ENCODE results near the gene ACACA.
A peak's percentile ranks its signal among the peaks of the same experiment; 100 is the strongest.
"Not testable (repeated sequence)": the region's sequence is repeated elsewhere in the genome, so short reads cannot be mapped to it uniquely, and the experiment has no call there.

The ACACA gene

GRCh38 chr17:37406635-37407461, at the start of gene ACACA, which contains the start of gene TADA2A:
Gene ACACA, minus strand, starts transcription at chr17:37406836. Its CDS starts 537 bp downstream, at chr17:37406299.
Gene TADA2A, plus strand, starts transcription at chr17:37406886. Its CDS starts 4,480 bp downstream, at chr17:37411366.
- H3K4me3 ChIP-seq (ENCODE audit: low read depth, low read length) = peak within 1 kb of the TSS; percentile 78
- DNase-seq (ENCODE audit: low read depth) = peak; percentile 91
- TF ChIP-seq, protein P1, sequence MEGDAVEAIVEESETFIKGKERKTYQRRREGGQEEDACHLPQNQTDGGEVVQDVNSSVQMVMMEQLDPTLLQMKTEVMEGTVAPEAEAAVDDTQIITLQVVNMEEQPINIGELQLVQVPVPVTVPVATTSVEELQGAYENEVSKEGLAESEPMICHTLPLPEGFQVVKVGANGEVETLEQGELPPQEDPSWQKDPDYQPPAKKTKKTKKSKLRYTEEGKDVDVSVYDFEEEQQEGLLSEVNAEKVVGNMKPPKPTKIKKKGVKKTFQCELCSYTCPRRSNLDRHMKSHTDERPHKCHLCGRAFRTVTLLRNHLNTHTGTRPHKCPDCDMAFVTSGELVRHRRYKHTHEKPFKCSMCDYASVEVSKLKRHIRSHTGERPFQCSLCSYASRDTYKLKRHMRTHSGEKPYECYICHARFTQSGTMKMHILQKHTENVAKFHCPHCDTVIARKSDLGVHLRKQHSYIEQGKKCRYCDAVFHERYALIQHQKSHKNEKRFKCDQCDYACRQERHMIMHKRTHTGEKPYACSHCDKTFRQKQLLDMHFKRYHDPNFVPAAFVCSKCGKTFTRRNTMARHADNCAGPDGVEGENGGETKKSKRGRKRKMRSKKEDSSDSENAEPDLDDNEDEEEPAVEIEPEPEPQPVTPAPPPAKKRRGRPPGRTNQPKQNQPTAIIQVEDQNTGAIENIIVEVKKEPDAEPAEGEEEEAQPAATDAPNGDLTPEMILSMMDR (IDR thresholded peaks at IDR 0.05; ENCODE audit: insufficient read depth, low read depth, low read length, missing control alignments) = no peak

GRCh38 chr17:37450112-37450511, 43.5 kb upstream of the ACACA start:
- TF ChIP-seq, protein P1 (IDR thresholded peaks at IDR 0.05; ENCODE audit: insufficient read depth, low read depth, low read length, missing control alignments) = no peak
- no peak for DNase-seq (ENCODE audit: low read depth)
- no peak overlapping the region for H3K4me3 ChIP-seq (ENCODE audit: low read depth, low read length)

DNA sequence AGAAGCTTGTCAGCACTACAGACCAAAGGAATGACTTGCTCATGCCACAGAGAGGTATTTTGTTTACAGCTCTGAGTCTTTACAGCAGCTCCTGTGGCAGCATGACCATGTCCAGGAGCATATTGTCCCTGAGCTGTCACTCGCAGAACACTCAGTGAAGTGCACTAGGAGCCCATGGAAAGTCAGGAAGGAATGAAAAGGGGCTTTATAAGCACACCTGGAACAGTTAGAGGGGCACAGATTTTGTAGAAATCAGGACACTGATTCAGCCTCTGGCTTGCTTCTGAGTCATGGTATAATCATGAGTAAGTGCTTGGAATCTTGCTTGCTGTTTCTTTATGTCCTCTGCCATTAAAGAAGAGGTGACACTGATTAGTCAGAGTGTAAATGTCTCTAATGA, 41.0 kb upstream of the ACACA start:
- no peak overlapping the region for H3K4me3 ChIP-seq (ENCODE audit: low read depth, low read length)
- no peak for DNase-seq (ENCODE audit: low read depth)
- TF ChIP-seq, protein P1 (IDR thresholded peaks at IDR 0.05; ENCODE audit: insufficient read depth, low read depth, low read length, missing control alignments) = no peak

- DNase-seq (ENCODE audit: low read depth) = peak; percentile 58
- TF ChIP-seq, protein P1 (IDR thresholded peaks at IDR 0.05; ENCODE audit: insufficient read depth, low read depth, low read length, missing control alignments) = no peak
Observed at GRCh38 chr17:37446027-37446426, 39.4 kb upstream of the ACACA start.

GRCh38 chr17:37441369-37442014, 34.9 kb upstream of the ACACA start:
- DNase-seq (ENCODE audit: low read depth) = peak; percentile 26
- H3K4me3 ChIP-seq (ENCODE audit: low read depth, low read length) = not testable (repeated sequence)

More at GRCh38 chr17:37446027-37446426, 39.4 kb upstream of the ACACA start:
- no peak overlapping the region for H3K4me3 ChIP-seq (ENCODE audit: low read depth, low read length)

- no peak overlapping the region for H3K4me3 ChIP-seq (ENCODE audit: low read depth, low read length)
- no peak for DNase-seq (ENCODE audit: low read depth)
- TF ChIP-seq, protein P1 (IDR thresholded peaks at IDR 0.05; ENCODE audit: insufficient read depth, low read depth, low read length, missing control alignments) = no peak
Observed at GRCh38 chr17:37440424-37440823, 33.8 kb upstream of the ACACA start.

DNA sequence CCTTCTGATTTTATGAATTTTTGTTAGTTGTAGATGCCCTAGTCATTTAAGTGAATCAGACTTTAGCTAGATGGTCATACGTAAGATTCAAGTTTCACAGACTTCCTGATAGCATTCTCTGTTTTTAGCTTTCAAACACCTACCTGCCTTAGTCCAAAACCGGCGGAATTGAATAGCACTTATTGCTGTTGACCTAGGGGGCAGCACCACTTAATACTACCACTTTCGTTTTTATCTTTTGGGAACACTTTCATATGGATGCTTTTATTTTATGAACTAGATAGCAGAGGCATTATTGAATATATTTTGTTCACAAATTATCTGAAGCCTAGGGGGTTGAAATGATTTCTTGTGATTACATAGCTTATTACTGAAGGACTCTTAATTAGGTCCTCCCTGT, 31.5 kb upstream of the ACACA start:
- DNase-seq (ENCODE audit: low read depth) = no peak
- TF ChIP-seq, protein P1 (IDR thresholded peaks at IDR 0.05; ENCODE audit: insufficient read depth, low read depth, low read length, missing control alignments) = no peak
- H3K4me3 ChIP-seq (ENCODE audit: low read depth, low read length) = no peak overlapping the region
